ENCODE measurements around the gene RNU6-8.

RNU6-8 gene

DNA sequence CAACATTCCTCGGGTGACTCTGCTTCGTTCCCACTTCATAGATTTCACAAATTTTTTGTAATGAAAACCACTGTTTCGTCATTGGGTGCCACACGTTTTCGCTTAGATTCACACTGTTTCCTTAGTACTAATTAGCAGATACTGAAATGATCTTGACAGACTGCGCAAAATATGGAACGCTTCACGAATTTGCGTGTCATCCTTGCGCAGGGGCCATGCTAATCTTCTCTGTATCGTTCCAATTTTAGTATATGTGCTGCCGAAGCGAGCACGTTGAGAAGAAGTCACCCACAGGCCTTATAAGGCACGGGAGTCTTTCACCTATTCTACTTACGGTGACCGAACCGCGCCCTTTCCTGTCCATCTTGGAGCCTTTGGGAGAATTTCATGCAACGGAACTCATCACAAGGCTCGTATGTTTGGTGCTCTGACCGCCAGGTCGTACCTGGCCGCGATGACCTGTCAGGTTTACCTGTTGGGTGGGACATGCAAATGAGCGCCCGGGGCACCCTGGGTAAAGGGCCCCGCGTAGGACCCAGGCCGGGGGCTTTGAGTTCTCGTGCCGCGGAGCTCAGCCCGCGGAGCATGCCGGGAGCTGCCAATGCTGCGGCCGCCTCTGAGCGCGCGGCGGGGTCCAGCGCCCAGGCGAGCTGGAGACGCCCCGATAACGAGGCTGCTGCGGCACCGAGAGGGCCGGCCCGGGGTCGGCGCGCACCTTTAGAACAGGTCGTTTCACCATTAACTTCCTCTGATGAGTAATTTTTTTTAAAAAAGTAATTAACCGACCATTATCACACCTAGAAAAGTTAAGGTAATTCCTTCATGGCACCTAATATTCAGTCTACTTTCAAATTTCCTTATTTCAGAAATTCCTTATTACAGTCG, at the start of gene RNU6-8:
TSS of gene RNU6-8 (minus strand) at position 272 of the 885 bp plus-strand sequence.
- peak; percentile 17 to 96 (median 76) for DNase-seq

GRCh38 chr14:32252030-32252670, 49.1 kb upstream of the RNU6-8 start:
- peak in 48 of 56 donors; percentile 0 to 86 (median 35) for DNase-seq

DNA sequence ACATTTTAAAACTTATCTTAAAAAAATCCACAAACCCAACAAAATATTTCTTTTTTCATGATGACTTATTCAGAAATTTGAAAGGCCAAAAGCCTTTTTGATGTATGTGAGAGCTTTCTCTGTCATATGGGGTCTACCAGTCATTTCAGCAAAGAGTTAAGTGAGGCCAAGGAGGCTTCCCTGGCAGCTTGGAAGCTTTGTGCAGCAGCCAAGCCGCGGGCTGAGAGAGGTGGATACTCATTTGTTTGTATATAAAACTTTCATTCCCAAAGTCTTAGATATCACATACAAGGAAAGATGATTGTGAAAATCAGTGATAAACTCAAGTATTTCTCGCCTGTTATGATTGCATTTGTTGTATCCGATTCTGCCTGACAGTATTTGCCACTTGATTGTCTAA, 48.5 kb upstream of the RNU6-8 start:
- DNase-seq = peak in 1 of 56 donors; percentile 1

- no peak for DNase-seq
Measured at GRCh38 chr14:32250681-32251080, 47.6 kb upstream of the RNU6-8 start.

DNA sequence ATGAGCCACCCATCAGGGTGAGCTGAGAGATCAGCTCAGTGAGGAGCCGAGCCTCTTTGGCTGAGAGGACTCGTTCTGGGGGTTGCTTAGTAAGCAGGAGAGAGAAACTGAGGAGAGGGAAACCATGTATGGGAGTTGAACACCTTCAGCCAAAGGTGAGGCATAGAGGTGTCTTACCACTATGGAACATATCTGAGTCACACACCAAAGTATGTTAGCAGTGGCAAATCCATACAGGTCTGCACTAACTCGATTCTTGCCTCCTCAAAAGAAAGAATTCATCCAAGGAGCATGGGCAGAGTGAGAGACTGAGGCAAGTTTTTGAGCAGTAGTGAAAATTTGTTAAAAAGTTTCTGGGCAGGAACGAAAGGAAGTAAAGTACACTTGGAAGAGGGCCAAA, 46.7 kb upstream of the RNU6-8 start:
- no peak for DNase-seq

DNA sequence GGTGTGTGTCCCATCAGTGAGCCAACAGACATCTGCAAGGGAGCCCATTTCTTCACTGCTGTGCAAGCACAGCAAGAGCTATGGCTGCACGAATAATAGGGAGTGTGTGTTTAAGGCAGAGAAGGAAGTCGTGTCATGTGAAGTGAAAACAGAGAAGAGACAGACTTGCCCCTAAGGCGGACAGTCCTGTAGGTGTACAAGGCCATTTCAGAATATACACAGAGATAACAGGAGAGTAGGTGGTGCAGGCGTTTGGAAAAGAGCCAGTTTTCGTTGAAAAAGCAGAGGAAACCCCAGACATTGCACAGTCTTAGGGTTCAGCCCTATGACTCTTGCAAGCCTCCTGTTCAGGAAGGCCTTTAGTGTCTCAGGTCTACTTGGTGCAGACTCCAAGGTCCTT, 46.3 kb upstream of the RNU6-8 start:
- no peak for DNase-seq

DNA sequence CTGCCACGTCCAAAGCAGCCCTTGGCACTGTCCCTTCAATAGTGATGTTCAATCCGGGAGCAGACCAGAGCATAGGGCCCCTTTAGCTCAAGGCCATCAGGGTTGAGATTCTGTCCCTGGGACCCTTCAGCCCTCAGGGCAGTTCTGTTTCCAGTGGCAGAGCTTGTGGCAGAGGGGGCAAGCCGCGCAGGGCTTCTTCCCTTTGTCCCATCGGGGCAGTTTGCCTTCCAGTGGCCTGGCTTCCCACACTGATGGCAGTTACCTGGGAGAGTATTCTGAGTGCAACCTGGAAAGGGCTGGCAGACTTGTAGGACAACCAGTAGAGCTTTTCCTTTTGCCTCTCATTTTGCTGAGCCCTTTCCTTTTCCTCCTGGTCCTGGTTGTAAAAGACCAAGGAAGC, 43.7 kb upstream of the RNU6-8 start:
- DNase-seq = no peak

- no peak for DNase-seq
Measured at GRCh38 chr14:32244404-32244803, 41.3 kb upstream of the RNU6-8 start.

- no peak for DNase-seq
Measured at GRCh38 chr14:32233260-32233659, 30.2 kb upstream of the RNU6-8 start.

DNA sequence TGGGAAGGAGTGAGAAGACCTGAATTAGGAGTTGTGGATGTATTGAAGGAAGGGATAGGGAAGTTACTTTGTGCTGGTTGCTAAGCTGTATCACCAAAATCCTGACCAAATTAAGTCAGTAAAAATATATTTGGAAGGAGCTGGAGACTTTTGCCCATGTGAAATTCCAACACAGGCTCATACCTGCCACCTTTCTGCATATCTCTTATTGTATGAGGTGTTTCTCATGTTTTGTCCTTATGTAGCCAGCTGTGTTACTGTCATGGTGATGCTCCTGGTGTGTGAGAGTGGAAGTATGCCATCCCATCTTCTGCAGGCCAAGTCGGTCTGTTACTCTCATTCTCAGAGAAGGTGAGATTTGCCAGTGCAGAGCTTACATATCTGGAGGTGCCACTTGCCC, 29.4 kb upstream of the RNU6-8 start:
- DNase-seq = no peak

DNA sequence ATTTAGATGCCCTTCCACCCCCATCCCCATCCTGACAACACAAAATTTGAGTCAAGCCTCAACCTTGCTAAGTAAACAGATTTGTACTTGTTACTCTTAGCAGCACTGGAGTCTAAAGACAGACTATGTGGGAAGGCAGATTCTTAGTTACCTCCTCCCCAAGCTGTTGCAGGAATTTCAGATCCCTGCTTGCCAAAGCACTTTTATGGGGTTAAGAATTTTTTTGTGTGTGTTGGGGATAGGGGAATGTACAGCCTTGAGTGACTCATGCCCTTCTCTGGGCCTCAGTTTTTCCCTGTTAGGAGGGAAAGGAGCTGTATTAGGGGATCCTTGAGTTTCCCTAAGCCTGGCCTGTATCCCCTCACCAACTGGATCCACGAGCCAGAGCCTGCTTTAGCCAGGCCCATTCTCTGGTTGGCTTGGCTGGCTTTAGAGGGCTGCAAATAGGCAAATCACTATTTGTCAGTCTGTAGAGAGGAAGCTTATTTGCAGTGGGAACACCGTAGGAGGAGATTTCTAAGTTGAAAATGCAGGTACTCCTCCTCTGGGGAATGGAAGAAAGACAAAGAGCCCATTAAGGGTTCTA, 27.7 kb upstream of the RNU6-8 start:
- DNase-seq = peak in 4 of 56 donors; percentile 1 to 22 (median 4)

DNA sequence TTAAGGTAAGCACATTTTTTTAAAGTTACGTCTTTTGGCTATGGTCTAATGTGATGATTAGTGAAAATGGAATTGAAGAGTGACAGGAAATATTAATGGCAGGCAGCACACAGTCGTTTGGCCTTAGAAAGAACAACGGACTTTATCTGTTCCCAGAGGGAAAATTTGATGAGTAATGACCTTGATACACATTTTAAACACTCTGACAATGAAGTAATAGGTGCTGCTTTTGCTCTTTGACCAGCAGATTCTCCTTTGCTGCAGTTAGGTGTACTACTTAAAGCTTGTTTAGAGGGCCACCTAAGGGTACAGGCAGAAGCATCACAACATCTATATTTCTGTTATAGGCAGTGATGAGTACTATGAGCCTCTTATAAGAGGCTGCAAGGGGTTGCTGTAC, 27.1 kb upstream of the RNU6-8 start:
- no peak for DNase-seq

- DNase-seq = no peak
Measured at GRCh38 chr14:32226056-32226455, 23.0 kb upstream of the RNU6-8 start.

DNA sequence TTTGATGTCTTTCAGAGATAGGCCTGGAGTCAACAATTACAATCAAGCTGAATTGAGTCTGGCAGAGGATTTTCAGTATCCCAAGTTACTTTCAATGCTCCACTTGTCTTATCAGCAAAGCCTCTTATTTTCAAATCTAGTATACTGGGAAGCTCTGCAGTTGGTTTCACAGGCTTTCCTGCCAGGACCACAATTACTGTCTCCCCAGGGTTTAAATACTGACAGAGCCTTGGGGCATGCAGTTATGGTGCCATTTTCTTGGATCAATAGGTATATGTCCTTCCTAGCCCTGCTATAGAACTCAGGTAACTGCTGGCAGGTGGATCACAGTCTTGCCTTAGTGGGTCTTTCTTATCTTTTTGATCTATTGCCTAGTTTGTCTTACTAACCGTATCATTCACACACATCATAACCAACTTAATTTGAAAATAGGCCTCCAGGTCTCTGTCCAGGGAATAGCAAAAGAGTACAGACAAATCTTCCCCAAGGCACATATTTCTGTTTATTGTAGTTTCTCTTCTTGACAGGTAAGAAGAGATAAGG, 22.4 kb upstream of the RNU6-8 start:
- DNase-seq = no peak

- DNase-seq = peak in 14 of 56 donors; percentile 1 to 28 (median 4)
Measured at GRCh38 chr14:32224737-32225377, 21.8 kb upstream of the RNU6-8 start.

- DNase-seq = no peak
Measured at GRCh38 chr14:32217301-32217700, 14.2 kb upstream of the RNU6-8 start.

DNA sequence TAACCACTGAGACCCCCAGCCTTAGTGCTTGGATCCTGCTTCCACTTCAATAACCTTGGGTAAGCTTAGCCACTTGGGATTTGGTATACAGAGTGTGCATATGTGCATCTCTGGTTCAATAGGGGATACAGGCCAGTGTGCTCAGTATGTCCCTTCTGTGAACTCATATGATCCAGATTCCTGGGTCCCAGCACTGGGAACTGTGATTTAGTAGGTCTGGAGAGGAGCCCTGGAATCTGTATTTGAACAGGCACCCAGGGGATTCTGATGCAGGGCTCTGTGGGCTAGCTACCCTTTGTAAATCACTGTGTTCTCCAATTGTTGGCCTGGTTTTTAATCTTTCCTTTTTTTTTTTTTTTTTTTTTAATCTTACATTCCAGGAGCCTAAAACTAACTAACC, 9.8 kb upstream of the RNU6-8 start:
- no peak for DNase-seq

DNA sequence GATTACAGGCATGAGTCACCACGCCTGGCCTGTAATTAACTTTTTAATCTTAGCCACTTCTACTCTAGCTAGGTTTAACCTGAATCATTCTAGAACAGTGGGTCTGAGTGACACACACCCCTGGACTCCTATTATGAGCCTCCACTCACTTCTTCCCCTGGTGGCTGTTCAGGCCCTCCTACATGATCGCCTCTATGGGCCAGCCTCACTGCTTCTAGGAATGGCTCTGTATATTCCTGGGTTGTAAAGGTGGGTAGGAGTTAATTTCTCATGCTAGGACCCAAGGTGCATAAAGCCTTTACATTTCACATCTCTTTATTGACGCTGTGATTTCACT, 8.0 kb upstream of the RNU6-8 start:
- no peak for DNase-seq

GRCh38 chr14:32209471-32209870, 6.4 kb upstream of the RNU6-8 start:
- no peak for DNase-seq

GRCh38 chr14:32208490-32208889, 5.4 kb upstream of the RNU6-8 start:
- no peak for DNase-seq

- DNase-seq = no peak
Measured at GRCh38 chr14:32206552-32206951, 3.5 kb upstream of the RNU6-8 start.

DNA sequence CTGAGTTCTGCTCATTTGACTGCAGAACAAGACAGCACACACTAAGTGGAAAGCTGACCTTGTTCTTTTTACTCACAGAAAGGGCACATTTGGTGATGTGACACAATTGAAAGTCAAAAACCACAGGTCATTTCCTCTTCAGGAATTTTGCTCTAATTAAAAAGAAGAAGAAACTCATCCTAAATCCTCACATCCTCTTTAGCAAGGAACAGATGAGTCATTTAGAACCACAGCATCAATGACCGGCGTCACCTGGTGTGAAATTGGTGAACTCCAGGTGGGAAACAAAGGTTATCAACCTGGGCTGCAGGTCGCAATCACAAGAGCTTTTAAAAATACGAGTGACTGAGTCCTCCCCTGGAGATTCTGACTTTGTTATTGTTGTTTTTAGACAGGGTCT, 2.9 kb upstream of the RNU6-8 start:
- no peak for DNase-seq
